ENCODE measurements around the gene LRRC71.

GRCh38 chr1:156963621-156964020, 43.2 kb downstream of the LRRC71 start:
- TF ChIP-seq, protein P1, sequence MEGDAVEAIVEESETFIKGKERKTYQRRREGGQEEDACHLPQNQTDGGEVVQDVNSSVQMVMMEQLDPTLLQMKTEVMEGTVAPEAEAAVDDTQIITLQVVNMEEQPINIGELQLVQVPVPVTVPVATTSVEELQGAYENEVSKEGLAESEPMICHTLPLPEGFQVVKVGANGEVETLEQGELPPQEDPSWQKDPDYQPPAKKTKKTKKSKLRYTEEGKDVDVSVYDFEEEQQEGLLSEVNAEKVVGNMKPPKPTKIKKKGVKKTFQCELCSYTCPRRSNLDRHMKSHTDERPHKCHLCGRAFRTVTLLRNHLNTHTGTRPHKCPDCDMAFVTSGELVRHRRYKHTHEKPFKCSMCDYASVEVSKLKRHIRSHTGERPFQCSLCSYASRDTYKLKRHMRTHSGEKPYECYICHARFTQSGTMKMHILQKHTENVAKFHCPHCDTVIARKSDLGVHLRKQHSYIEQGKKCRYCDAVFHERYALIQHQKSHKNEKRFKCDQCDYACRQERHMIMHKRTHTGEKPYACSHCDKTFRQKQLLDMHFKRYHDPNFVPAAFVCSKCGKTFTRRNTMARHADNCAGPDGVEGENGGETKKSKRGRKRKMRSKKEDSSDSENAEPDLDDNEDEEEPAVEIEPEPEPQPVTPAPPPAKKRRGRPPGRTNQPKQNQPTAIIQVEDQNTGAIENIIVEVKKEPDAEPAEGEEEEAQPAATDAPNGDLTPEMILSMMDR (conservative IDR thresholded peaks at IDR 0.05; ENCODE audit: low read depth, low read length) = no peak
- TF ChIP-seq USF2 (IDR thresholded peaks at IDR 0.05; ENCODE audit: low read depth, low read length) (no peak), RAD21 (IDR thresholded peaks at IDR 0.05; ENCODE audit: low read length) (no peak), MXI1 (IDR thresholded peaks at IDR 0.05; ENCODE audit: borderline replicate concordance, low read depth, low read length) (no peak), RFX5 (IDR thresholded peaks at IDR 0.05; ENCODE audit: low read depth, low read length) (no peak)

Data from IMR-90 (cell line).